CD4-positive, alpha-beta T cell (primary cell): ENCODE data around the gene FAM120A. TPM values are rescaled to one million over a fixed set of nuclear protein-coding genes. Genes with fewer than 3 reads are reported as not detected.

Experiments used
- ATAC-seq: fragments of 200-7000 bp; cut with Tn5 transposase; one replicate; pipeline ENCODE4 v1.10.0; 2022; ENCODE audit warnings: mild to moderate bottlenecking; ENCODE audit not compliant: poor library complexity
- CTCF ChIA-PET: fragments of 350-600 bp; sonication (Branson Sonifier 250); formaldehyde crosslinking; loops from one replicate; lab custom pipeline; 2021; ENCODE audit warnings: antibody characterized with exemption, inconsistent platforms; lab: Charles Lee
- POLR2A ChIA-PET: fragments of 350-600 bp; sonication (Branson Sonifier 250); formaldehyde crosslinking; loops from one replicate; lab custom pipeline; 2021; ENCODE audit warnings: antibody characterized with exemption, inconsistent platforms; lab: Charles Lee
- DNase-seq, 14 experiments: peaks; one replicate each; pipeline ENCODE4 v3.0.0-alpha.2; 2013 to 2020; ENCODE audit warnings: mixed read lengths in 2 of 14
- H3K27ac ChIP-seq, 2 donors: one replicate each; pipeline versions ENCODE4 v1.5.1 to v1.7.0; 2013; ENCODE audit warnings: low read length in 2 of 2, low read depth in 1 of 2, mild to moderate bottlenecking in 1 of 2
- H3K27me3 ChIP-seq, 2 experiments: 1 replicate in 1 of 2; 2 replicates in 1 of 2; pipeline versions ENCODE4 v1.6.1 to v1.7.0; 2013; ENCODE audit warnings: low read length in 2 of 2, control low read depth in 1 of 2, mild to moderate bottlenecking in 1 of 2, moderate library complexity in 1 of 2; ENCODE audit not compliant: insufficient read depth in 2 of 2, control insufficient read depth in 1 of 2
- H3K36me3 ChIP-seq: one replicate; pipeline ENCODE4 v1.6.1; 2013; ENCODE audit warnings: low read length, control low read depth; ENCODE audit not compliant: insufficient read depth
- H3K4me1 ChIP-seq: one replicate; pipeline ENCODE4 v1.6.1; 2013; ENCODE audit warnings: low read length, control low read depth; ENCODE audit not compliant: insufficient read depth
- H3K4me3 ChIP-seq: one replicate; pipeline ENCODE4 v1.5.1; 2013; ENCODE audit warnings: mild to moderate bottlenecking, low read length, moderate library complexity
- H3K9me3 ChIP-seq, 2 experiments: 1 replicate in 1 of 2; 2 replicates in 1 of 2; pipeline versions ENCODE4 v1.6.1 to v1.7.0; 2013; ENCODE audit warnings: low read length in 2 of 2, mild to moderate bottlenecking in 2 of 2, control low read depth in 1 of 2, moderate library complexity in 1 of 2; ENCODE audit not compliant: control insufficient read depth in 1 of 2, insufficient read depth in 1 of 2
- H3K27ac Mint-ChIP-seq: one replicate; pipeline ENCODE4 v1.8.0; 2020; ENCODE audit warnings: mixed read lengths
- H3K27me3 Mint-ChIP-seq: one replicate; pipeline ENCODE4 v1.8.0; 2021; ENCODE audit warnings: mixed read lengths
- H3K36me3 Mint-ChIP-seq: one replicate; pipeline ENCODE4 v1.8.0; 2021; ENCODE audit warnings: low read depth, mixed read lengths
- H3K4me1 Mint-ChIP-seq: one replicate; pipeline ENCODE4 v1.8.0; 2021; ENCODE audit warnings: low read depth, mixed read lengths
- H3K4me3 Mint-ChIP-seq: one replicate; pipeline ENCODE4 v1.8.0; 2020; ENCODE audit warnings: mild to moderate bottlenecking, mixed read lengths
- H3K9me3 Mint-ChIP-seq: one replicate; pipeline ENCODE4 v1.8.0; 2020; ENCODE audit warnings: mixed read lengths
- CTCF ChIP-seq: fragments of 200-600 bp; IDR thresholded peaks from one replicate; pipeline ENCODE4 v1.8.0; 2022; ENCODE audit warnings: antibody characterized with exemption, mild to moderate bottlenecking
- intact Hi-C, 2 experiments: fragments of 100-400 bp; cut with DNase I in 1 of 2; cut with micrococcal nuclease in 1 of 2; formaldehyde crosslinking; loops; one replicate each; pipeline versions ENCODE4 v1.15.1 to v1.9.0; 2023 to 2025; cut with DNase I, micrococcal nuclease
- total RNA-seq, 174 experiments: library from RNA in 2 of 174; stranded (reverse) in 2 of 174; gene quantifications; one replicate each; pipeline ENCODE4 v1.2.3 and lab custom pipeline; 2021 to 2026

Gene FAM120A
- total RNA-seq, 2 experiments from 2014 or later: 46.5 to 51.7 TPM

GRCh38 chr9:93597871-93598646 lies 146.6 kb downstream of the FAM120A start:
- TF ChIP-seq CTCF: no peak
- no peak overlapping the region for H3K27ac ChIP-seq
- H3K27me3 Mint-ChIP-seq: no peaks in the 10 kb centered on the region
- peaks cover 7% of the 10 kb centered on the region for H3K36me3 Mint-ChIP-seq
- H3K9me3 ChIP-seq: no peaks in the 10 kb centered on the region
- no peak overlapping the region for H3K4me3 Mint-ChIP-seq
- H3K9me3 Mint-ChIP-seq: no peaks in the 10 kb centered on the region
- no peak for ATAC-seq
- no peak for DNase-seq
- no peak overlapping the region for H3K4me3 ChIP-seq
- H3K4me1 Mint-ChIP-seq: peaks cover 80% of the 10 kb centered on the region
- ChIA-PET CTCF (no interaction called here), POLR2A (interaction anchor here (1.1 kb wide), 1 partner anchor 21 kb away, joined by 4 read pairs; no protein-coding TSS in a partner anchor)
- peaks cover 52% of the 10 kb centered on the region for H3K4me1 ChIP-seq
- peak overlapping the region; percentile 83 for H3K27ac Mint-ChIP-seq
- H3K36me3 ChIP-seq: no peaks in the 10 kb centered on the region
- intact Hi-C loops: no loop called here
- no peaks in the 10 kb centered on the region for H3K27me3 ChIP-seq

GRCh38 chr9:93598647-93599241 lies 147.3 kb downstream of the FAM120A start:
- POLR2A ChIA-PET: interaction anchor here (1.1 kb wide), 1 partner anchor 22 kb away, joined by 4 read pairs; no protein-coding TSS in a partner anchor

More at GRCh38 chr9:93598647-93599241, 147.3 kb downstream of the FAM120A start:
- Mint-ChIP-seq H3K27ac (peak overlapping the region; percentile 83), H3K4me1 (peaks cover 78% of the 10 kb centered on the region), H3K27me3 (no peaks in the 10 kb centered on the region), H3K36me3 (peaks cover 11% of the 10 kb centered on the region), H3K9me3 (no peaks in the 10 kb centered on the region), H3K4me3 (peak overlapping the region; percentile 65)
- ATAC-seq (peak; percentile 80), DNase-seq (peak in 5 of 14 experiments; percentile 18 to 33 (median 21))
- Histone ChIP-seq H3K27me3 (no peaks in the 10 kb centered on the region), H3K4me3 (no peak overlapping the region), H3K9me3 (peaks cover 0 to 3% of the 10 kb centered on the region in 2 experiments), H3K27ac (no peak overlapping the region), H3K36me3 (no peaks in the 10 kb centered on the region), H3K4me1 (peaks cover 52% of the 10 kb centered on the region)
- TF ChIP-seq CTCF: no peak
- CTCF ChIA-PET: interaction anchor here (2.7 kb wide), 1 partner anchor 32 kb away, joined by 8 read pairs; no protein-coding TSS in a partner anchor
- intact Hi-C loops: no loop called here
